Right lobe of liver (tissue), 4 donors: ENCODE results near the gene BMP5.

ENCODE experiments used
- POLR2A ChIP-seq: fragments of 450-650 bp; IDR thresholded peaks from one replicate; pipeline ENCODE4 v1.6.1; 2017; ENCODE audit warnings: antibody characterized with exemption, mild to moderate bottlenecking
- TF ChIP-seq, protein P1 (sequence below), 4 donors: fragments of 200-600 bp in 3 of 4; fragments of 450-650 bp in 1 of 4; IDR thresholded peaks; one replicate each; pipeline versions ENCODE4 v1.5.1 to v1.8.0; 2016 to 2022; ENCODE audit warnings: antibody characterized with exemption in 4 of 4, mild to moderate bottlenecking in 2 of 4
- donor health status: DM: no; HTN: no; CAD: no.
- donor health status: DM: no; HTN: no; CAD: no.
- donor health status: DM: no; HTN: yes; CAD: no.

DNA sequence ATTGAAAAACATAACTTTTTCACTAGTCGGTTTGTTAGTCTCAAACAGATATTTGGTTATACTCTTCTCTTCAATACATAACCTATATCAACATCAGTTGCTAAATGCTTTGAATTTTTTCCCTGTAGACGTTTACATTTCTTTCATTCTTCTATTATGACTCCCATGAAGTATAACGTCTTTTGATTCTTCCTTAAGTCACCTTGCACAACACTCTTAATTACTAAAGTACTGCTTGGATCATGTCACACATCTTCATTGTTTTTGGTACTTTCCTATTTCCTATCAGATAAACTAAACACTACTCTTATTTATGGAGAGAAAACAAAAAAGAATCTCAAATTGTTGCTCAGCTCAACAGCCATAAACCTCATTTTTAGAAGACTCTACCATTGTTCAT is 23.0 kb upstream of the BMP5 start:
- TF ChIP-seq, protein P1, sequence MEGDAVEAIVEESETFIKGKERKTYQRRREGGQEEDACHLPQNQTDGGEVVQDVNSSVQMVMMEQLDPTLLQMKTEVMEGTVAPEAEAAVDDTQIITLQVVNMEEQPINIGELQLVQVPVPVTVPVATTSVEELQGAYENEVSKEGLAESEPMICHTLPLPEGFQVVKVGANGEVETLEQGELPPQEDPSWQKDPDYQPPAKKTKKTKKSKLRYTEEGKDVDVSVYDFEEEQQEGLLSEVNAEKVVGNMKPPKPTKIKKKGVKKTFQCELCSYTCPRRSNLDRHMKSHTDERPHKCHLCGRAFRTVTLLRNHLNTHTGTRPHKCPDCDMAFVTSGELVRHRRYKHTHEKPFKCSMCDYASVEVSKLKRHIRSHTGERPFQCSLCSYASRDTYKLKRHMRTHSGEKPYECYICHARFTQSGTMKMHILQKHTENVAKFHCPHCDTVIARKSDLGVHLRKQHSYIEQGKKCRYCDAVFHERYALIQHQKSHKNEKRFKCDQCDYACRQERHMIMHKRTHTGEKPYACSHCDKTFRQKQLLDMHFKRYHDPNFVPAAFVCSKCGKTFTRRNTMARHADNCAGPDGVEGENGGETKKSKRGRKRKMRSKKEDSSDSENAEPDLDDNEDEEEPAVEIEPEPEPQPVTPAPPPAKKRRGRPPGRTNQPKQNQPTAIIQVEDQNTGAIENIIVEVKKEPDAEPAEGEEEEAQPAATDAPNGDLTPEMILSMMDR (IDR thresholded peaks at IDR 0.05), result no peak
- TF ChIP-seq POLR2A, result no peak
